HCEC 1CT (cell line): Measurements from ENCODE around the gene THOC3.
A peak's percentile ranks its signal among the peaks of the same experiment; 100 is the strongest.
"Not testable (repeated sequence)": the region's sequence is repeated elsewhere in the genome, so short reads cannot be mapped to it uniquely, and the experiment has no call there.

ENCODE experiments used
- DNase-seq: peaks from one replicate; pipeline ENCODE4 v3.0.0-alpha.2; 2017

The THOC3 gene, protein sequence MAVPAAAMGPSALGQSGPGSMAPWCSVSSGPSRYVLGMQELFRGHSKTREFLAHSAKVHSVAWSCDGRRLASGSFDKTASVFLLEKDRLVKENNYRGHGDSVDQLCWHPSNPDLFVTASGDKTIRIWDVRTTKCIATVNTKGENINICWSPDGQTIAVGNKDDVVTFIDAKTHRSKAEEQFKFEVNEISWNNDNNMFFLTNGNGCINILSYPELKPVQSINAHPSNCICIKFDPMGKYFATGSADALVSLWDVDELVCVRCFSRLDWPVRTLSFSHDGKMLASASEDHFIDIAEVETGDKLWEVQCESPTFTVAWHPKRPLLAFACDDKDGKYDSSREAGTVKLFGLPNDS

DNA sequence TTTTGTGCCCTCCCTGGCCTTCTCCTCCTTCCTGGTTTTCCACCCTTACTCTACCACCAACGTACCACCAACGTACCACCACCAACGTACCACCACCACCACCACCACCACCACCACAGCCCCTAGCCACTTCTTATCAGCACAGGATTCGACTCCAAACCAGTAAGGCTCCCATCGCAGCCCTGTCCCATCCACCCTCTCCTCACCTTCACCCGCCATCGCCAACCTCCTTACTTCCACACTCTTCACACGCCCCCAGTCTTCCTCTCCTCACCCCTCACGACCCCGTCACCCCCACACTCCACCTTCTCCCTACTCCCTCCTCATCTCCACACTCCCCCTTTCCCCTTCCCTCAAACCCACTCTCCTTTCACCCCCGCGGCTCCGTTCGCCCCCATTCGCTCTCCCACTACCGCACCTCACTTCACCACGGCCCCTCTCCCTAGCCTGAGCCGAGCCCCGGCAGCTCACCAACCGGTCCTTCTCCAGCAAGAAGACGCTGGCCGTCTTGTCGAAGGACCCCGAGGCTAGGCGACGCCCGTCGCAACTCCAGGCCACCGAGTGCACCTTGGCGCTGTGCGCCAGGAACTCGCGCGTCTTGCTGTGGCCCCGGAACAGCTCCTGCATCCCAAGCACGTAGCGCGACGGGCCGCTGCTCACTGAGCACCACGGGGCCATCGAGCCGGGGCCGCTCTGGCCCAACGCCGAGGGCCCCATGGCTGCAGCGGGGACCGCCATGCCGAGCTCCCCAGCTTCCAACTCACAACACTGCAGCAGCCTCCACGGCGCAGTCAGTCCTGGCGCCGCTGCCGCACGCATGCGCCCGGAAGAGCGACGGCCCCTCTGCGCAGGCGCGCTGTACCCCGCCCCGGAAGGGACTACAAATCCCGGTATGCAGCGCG lies at the start of gene THOC3:
Gene THOC3 (minus strand): TSS at position 845 of the 902 bp plus-strand sequence. CDS start 107 bp downstream, at position 738.
- DNase-seq = peak; percentile 73

DNA sequence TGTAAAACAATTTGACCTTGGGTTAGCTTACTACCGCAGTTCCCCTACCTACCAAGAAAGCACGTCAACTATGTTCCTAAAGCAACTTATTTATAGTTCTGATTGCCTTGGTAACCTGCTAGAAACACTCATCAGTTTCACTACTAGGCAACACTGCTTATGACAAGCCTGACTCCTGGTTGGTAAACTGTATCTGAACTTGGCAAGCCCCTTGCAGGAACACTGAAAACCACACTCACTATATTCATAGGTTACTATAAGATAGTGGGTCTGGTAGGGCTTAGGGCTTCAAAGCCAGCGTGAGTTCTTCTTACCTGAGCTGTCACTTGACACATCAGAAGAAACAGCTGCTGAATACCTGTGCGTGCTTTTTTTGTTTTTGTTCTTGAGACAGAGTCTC lies 49.2 kb upstream of the THOC3 start:
- not testable (repeated sequence) for DNase-seq

DNA sequence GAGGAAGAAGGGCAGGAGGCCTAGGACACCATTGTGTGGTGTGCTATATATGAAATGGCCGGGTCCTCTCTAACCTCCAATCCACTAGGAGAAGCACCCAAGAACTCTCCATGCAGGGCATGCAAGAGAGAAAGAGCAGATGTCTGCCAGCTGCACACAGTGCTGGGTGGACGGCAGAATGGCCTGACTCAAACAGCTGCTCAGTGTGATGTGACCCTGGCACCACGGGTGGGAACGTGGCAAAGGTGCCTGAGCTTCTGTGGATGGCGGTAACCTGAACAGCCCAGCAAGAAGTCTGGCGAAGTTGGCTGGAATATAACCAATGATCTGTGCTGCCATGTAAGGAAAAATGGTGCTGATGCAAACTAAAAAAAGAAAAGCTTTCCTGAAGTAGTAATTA lies 46.2 kb upstream of the THOC3 start:
- not testable (repeated sequence) for DNase-seq

DNA sequence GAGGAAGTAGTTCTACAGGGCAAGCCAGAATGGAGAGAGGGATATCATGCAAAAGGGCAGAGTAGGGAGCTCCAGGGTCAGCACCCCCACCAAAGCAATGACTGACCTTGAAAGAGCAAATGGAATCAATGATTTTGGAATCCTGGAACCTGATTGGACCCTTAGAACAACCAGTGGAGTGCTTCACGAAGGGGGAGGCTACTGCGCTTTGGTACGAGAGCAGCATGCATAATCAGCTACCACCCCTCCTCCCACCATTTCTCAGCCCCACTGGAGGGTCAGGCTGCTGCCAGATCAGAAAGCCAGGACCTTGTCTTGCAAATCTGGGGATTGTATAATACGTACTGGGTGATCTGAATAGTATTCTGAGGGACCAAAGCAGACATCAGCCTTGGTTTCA lies 43.0 kb upstream of the THOC3 start:
- not testable (repeated sequence) for DNase-seq

DNA sequence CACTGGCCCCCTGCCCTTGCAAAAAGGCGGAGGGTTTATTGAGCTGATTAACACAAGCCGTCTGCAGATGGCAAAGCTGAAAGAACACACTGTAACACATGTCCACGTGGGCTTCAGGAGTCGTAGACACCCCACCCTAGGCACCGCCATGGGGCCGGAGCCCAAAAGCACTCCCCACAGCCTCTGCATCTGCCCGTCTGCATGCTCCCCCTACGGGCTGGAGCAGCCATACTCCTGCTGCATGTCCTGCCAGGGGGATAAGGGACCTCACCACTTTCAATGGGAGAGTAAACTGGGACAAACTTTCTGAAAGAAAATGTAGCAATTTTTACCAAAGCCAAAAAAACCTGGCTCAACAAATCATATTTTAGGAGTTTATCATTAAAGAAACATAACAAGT lies 42.1 kb upstream of the THOC3 start:
- not testable (repeated sequence) for DNase-seq

DNA sequence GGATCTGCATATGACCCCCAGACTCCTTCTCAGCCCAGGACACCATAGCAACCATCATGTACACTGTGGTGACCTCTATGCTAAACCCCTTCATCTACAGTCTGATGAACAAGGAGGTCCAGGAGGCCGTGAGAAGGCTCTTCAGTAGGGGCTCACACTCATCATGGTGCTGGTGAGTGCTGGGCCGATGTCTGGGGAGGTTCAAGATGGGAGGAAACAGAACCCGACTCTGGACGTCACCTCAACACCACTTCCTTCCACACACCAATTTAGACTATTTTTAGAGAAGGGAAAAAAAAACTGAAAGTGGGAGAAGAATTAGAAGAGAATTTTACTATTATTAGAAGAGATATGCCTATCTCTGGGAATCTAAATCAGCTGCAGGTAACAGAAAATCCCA lies 39.1 kb upstream of the THOC3 start:
- not testable (repeated sequence) for DNase-seq

DNA sequence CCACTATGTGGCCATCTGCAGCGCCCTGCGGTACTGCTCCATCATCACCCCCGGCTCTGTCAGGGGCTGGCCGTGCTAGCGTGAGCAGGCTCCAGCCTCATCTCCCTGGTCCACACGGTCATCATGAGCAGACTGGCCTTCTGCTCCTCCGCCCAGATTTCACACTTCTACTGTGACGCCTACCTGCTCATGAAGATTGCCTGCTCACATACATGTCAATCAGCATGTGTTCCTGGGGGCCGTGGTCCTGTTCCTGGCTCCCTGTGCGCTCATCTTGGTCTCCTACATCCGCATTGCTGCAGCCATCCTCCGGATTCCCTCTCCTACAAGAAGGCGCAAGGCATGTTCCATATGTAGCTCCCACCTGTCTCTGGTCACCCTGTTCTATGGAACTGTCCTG lies 38.7 kb upstream of the THOC3 start:
- not testable (repeated sequence) for DNase-seq

DNA sequence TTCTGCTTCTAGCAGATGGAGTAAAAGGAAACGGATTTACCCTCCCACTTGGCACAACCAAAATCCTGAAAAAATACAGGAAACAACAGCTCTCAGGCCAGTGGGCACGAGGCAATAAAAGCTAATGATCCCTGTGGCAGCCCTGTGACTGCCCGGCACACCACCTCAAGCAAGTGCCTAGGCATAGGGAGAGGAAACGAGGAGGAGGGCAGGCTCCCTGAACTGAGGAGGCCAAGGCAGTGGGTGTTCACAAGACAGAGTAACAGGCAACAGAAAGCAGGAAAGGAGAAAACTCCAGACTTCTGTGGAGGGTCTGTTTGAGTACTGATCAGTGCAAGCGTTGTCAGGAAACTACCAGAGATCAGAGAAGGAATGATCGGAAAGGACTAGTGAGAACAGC lies 29.9 kb upstream of the THOC3 start:
- not testable (repeated sequence) for DNase-seq

DNA sequence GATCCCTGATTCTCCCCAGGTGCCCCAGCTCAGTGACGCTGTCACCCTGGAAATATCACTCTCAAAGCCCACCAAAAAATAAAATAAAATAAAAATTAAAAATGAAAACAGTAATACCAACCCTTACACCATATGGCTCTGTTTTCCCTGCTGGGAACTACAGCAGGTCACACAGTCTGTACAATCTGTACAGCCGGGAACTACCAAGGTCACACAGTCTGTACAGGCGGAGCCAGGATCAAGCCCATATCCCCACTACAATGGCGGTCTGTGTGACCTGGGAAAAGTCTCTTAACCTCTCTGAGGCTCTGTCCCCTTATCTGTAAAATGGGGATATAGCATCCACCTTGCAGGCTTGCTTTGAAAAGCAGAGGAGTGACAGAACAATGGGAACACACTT lies 29.4 kb upstream of the THOC3 start:
- DNase-seq = not testable (repeated sequence)

DNA sequence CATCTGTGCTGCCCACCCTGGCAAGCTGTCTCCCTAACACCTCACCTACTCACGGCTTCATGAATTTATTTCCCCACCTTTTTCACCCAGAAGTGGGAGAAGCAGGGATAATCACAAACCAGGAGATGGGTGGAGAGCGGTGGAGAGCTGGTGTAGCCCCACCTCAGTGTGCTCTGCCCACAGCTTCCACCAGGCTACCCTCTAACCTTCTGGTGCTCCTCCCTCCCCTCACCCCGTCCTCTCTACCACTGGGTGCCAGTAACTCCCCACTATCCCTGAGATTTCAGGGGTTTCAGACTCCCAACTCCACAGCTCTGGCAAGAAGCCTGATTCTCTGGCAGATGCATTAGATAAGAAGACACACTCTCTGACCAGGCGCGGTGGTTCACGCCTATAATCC lies 28.7 kb upstream of the THOC3 start:
- DNase-seq = not testable (repeated sequence)

DNA sequence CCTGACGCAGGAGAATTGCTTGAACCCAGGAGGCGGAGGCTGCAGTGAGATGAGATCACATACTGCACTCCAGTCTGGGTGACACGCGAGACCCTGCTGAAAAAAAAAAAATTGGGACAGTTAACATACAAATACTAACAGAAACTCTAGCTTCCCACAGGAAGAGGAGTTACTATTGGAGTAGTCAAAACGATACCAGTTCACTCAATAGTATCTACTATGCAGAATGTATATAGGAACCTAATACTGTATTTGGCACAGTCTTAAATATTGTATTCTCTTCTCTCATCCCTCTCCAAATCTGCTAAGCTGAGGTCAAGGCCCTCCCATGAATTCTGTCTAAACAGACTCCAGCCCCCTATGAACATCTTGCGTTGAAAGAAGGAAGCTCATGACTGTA lies 27.4 kb upstream of the THOC3 start:
- DNase-seq = not testable (repeated sequence)

DNA sequence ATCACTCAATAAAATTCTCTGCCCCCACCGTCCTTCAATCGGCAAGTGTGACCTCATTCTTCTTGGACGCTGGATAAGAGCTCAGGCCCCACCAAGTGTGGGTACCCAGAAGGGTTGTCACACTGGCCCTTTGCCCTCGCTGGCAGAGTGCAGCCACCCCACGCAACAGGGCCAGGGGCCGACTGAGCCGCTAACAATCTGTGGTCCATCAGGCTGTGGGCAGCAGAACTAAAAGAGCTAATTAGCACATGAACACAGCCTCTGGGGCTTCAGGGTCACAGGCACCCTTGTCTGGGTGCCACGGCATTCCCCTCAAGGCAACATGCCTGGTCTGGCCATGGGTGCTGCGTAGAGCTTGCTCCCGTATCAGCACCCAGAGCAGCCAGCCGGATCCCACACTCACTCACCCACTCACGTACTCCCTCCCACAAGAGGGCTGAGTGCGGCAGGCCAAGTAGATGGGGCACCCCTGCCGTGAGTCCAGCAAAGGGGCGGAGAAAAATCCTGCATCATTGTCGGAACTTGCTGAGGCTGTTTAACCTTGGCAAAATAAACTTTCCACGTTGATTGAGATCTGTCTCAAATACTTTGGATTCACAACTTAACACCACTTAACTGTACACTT lies 11.4 kb upstream of the THOC3 start:
- not testable (repeated sequence) for DNase-seq

DNA sequence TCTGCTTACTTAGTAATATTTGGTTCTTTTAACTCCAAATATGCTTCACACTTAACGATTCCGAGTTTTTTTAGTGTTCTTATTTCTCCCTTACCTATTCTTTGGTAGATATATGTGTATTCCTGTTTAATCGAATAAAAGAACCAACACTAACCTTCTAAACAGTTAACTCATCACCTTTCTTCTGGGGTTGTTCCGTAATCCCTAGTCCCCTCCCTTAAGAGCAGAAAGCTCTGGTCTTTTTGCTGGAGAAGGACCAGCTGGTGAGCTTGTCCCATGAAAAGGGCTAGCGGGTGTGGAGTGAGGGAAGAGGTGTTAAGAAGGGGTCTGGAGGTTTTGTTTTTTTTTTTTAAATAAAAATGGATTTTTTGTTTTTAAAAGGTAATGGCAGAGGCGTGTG lies 266 bp upstream of the THOC3 start:
- not testable (repeated sequence) for DNase-seq

DNA sequence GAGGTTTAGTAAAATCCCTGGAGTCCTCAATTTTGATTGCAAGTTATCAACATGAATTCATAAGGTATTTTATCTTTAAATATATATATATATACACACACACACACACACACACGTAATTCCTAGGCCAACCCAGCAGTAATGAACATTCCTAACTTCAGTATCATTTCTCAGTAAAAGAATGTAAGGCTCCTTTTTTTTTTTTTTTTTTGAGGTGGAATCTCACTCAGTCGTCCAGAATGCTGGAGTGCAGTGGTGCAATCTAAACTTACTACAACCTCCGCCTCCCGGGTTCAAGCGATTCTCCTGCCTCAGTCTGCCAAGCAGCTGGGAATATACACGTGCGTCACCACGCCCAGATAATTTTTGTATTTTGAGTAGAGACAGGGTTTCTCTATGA lies 5.8 kb downstream of the THOC3 start:
- DNase-seq = not testable (repeated sequence)

DNA sequence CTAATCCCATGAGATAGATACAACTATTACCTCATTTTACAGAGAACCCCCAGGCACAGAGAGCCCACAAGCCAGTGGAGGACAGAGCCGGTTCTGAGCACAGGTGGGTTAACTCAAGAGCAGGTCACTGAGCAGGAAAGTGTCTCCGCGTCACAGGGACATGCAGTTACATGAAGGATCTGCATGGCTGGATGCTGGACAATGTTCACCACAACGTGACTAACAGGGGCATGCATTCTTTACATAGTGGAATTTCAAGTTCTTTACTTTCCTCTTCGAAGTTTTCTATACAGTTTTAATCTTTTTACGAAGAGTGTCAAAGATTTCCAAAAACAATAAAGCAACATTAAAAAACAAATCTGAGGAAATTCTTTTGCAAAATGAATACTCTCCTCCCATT lies 7.9 kb downstream of the THOC3 start:
- not testable (repeated sequence) for DNase-seq

DNA sequence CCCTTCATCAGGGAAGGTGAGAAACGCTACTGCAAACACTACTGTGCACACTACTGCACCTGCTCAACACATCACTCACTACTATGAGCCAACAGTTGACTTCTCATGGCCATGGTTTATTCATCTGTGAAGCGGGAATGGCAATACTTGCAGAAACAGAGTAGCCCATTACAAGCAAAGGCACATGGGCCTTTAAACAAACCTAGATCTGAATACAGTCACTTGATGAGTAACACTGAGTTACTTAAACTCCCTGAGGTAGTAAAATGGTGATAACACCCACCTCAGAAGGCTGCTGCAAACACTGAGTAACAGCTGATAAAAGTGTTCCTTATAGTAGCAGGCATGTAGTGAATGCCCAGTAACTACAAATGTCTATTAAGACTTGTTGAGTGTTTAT lies 9.6 kb downstream of the THOC3 start:
- DNase-seq = not testable (repeated sequence)

DNA sequence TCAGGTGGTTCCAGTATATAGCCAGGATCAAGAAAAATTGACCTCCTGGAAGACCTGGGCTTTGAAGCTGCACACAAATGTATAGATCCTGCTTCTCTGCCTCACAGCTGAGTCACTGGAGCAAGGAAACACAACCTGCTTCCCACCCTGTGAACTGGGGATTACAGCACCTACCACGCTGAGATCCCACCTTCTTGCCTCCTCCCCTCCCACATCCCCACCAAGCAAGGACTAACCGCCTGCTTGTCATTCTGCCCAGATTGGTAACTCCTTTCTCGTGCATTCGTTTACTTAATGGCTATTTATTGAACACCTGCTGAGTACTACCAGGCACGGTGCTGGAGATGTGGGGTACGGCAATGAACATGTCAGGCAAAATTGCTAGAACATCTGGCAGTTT lies 14.0 kb downstream of the THOC3 start:
- not testable (repeated sequence) for DNase-seq

DNA sequence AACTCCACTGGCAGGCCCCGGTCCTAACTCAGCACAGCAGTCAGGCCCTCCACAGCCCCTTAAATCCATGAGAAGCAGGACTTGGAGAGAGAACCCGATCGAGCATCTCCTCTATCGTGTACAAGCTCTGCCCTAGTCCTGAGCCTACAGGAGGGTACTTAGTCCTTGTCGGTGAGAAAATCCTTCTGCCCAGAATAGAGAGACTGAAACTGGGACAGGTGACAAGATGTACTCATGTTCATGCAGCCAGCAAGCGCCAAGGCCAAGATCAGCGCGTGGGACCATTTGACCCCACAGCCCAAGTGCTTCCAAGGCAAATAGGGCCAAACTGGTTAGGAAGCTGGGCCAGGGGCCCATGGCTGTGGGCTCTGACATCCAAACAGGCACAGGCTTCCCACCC lies 15.3 kb downstream of the THOC3 start:
- DNase-seq = not testable (repeated sequence)

DNA sequence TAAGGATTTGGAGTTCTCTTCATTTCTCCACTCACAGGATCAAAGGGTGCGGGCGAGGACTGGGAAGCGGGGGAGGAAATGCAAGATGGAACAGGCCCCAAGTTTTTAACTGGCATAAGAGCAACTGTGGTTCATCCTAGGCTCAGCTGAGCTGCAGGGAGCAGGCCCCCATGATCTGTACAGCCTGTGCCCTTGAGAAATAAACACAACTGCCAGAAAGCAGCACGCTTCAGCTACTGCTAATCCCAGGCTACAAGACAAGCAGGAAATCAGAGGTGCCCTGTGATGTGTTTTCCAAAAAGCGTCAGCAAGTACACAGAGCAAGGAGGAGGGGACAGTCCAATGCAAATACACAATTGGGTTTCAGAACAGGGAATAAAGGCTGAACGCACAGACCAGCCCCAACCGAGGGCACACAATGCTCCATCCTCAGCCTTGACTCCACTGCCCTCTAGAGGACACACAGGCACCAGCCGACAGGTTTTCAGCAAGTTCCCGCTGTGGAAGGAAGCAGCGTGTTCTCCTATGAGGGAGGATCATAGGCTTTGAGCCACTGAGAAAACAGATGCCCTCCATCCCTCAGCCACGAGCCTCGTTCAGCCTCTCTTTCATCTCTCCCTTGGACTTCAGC lies 16.7 kb downstream of the THOC3 start:
- DNase-seq = not testable (repeated sequence)

DNA sequence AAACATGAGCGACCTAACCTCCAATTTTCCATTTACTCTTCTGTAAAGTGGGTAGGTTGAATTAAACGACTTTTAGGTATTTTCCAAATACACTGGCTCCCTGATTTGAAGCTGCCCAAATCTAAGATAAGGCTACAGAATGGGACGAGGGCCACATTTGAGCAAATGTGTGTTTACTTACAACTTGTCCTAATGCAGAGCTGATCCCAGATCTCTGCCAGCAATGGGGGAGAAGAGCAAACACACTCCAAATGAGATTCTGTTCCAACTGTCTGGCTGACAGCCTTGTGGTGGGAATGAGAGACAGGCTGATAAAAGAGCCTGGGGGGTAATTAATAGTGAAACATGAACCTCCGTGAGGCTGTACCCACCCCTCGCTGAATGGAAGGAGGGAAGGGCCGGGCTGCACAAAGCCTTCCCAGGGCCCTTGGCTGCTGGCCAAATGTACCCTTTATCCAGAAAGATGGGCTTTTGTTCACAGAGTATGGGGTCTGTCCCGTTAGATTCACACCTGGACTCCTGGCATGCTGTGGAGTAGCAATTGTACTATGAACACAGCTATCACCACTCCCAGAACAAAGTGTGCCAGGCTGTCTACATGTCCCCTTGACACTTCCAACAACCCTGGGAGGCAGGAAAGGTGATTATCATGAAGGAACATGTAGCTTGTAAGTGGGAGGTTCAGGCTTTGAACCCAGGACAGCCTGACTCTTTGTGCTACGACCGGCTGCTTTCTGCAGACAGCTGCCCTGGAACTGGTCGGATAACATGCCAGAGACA lies 19.6 kb downstream of the THOC3 start:
- DNase-seq = not testable (repeated sequence)

DNA sequence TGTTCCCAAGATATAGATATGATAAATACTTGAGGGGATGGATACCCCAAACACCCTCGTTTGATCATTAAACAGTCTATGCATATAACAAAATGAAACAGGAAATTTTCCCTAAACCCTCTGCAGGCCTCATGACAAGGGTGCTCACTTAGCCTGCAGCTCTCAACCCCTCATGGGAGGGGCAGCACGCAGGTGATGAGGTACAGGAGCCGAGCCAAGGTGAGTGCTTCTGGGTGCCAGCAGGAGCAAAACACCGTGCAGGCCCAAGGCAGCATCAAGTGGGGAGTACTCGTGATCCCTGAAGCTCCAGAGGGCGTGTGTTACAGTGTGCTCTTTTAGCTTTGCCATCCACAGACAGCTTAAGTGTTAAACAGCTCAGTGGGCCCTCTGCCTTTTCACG lies 24.9 kb downstream of the THOC3 start:
- DNase-seq = not testable (repeated sequence)

DNA sequence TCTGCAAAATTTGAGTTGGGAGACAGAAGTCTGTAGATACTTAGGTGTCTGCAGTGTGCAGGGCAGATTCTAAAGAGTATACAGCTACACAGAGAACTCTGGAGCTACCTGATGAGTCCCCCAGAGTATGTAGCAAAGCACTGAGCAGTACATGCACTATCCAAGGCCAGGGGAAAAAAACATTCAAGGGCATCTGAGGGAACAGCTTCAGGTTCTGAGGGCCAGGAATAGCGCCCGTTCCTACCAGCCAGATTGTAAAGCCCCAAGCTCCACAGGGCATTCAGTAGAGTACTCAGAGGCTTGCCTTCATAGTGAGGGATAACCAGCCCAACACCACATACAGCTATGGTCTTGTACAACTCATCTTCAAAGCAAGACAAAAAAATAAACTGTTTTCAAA lies 27.5 kb downstream of the THOC3 start:
- DNase-seq = not testable (repeated sequence)
